HepG2 (cell line): Measurements from ENCODE around the gene CACNA1G. TPM values are rescaled to one million over a fixed set of nuclear protein-coding genes. Genes with fewer than 3 reads are reported as not detected.

Experiments
- ATAC-seq: fragments of 200-7000 bp; cut with Tn5 transposase; 3 replicates; pipeline ENCODE4 v1.9.1; 2020; ENCODE audit warnings: mild to moderate bottlenecking, moderate library complexity
- BruUV-seq: library from RNA; stranded (reverse); fragments of 400-500 nt; replicated peaks from 2 replicates; lab custom pipeline; 2021; lab: Mats Ljungman, UMichigan
- CTCF ChIA-PET: fragments of 300-600 bp; formaldehyde crosslinking; extraction: SDS; loops from one replicate; lab custom pipeline; 2021; ENCODE audit warnings: low total read pairs, inconsistent platforms, low intra/inter-chr PET ratio; lab: Yijun Ruan, JAX
- POLR2A ChIA-PET: fragments of 350-600 bp; sonication (Branson Sonifier 250); formaldehyde crosslinking; loops from one replicate; lab custom pipeline; 2020; ENCODE audit warnings: antibody characterized with exemption, inconsistent platforms; lab: Yijun Ruan, JAX
- DNase-seq: peaks from one replicate; pipeline ENCODE4 v3.0.0-alpha.2; 2015; ENCODE audit warnings: low spot score
- FAIRE-seq: peaks from 3 replicates; lab custom pipeline; 2011; peaks lifted over from hg19 to GRCh38; lab: Jason Lieb, UNC
- H2AFZ ChIP-seq: one replicate; pipeline ENCODE4 v1.6.1; 2011; ENCODE audit warnings: low read length, inconsistent platforms
- H3K27ac ChIP-seq: fragments of 300-600 bp; 3 replicates; pipeline ENCODE4 v1.8.0; 2011; ENCODE audit warnings: mixed run types, mild to moderate bottlenecking, mixed read lengths, low read length, inconsistent platforms; ENCODE audit not compliant: insufficient read depth; ENCODE audit errors: extremely low read length
- H3K27me3 ChIP-seq, 2 experiments: fragments of 200-600 bp in 1 of 2; 2 replicates in 1 of 2; 3 replicates in 1 of 2; pipeline versions ENCODE4 v1.6.0 to v1.8.0; 2011; ENCODE audit warnings: low read length in 2 of 2, mild to moderate bottlenecking in 2 of 2, moderate library complexity in 2 of 2, inconsistent platforms in 1 of 2; ENCODE audit not compliant: insufficient read depth in 2 of 2, control insufficient read depth in 1 of 2
- H3K36me3 ChIP-seq, 2 experiments: fragments of 200-600 bp in 1 of 2; replicated peaks in 1 of 2; 2 replicates in 1 of 2; 3 replicates in 1 of 2; pipeline versions ENCODE4 v1.5.1 to v1.8.0; 2011; ENCODE audit warnings: low read length in 2 of 2, inconsistent platforms in 1 of 2; ENCODE audit not compliant: insufficient read depth in 2 of 2, control insufficient read depth in 1 of 2
- H3K4me1 ChIP-seq: 2 replicates; pipeline ENCODE4 v1.5.1; 2012; ENCODE audit warnings: low read length, inconsistent platforms; ENCODE audit not compliant: insufficient read depth
- H3K4me2 ChIP-seq: 2 replicates; pipeline ENCODE4 v1.6.0; 2011; ENCODE audit warnings: low read depth, low read length, inconsistent platforms
- H3K4me3 ChIP-seq, 3 experiments: fragments of 200-600 bp in 1 of 3; sonication (generic), shearing (Covaris generic) in 1 of 3; replicated peaks in 1 of 3; 2 replicates each; pipeline ENCODE4 v1.5.1; 2011 to 2016; ENCODE audit warnings: low read length in 3 of 3, inconsistent platforms in 2 of 3, low read depth in 2 of 3, mild to moderate bottlenecking in 2 of 3, control low read depth in 1 of 3, mixed read lengths in 1 of 3; ENCODE audit not compliant: insufficient read depth in 1 of 3
- H3K79me2 ChIP-seq: one replicate; pipeline ENCODE4 v1.6.1; 2011; ENCODE audit warnings: low read length, inconsistent platforms; ENCODE audit not compliant: insufficient read depth
- H3K9ac ChIP-seq: 2 replicates; pipeline ENCODE4 v1.6.0; 2011; ENCODE audit warnings: mild to moderate bottlenecking, low read depth, low read length, inconsistent platforms; ENCODE audit not compliant: insufficient read depth
- H3K9me3 ChIP-seq: 2 replicates; pipeline ENCODE4 v1.5.1; 2012; ENCODE audit warnings: mild to moderate bottlenecking, low read length
- H4K20me1 ChIP-seq: 2 replicates; pipeline ENCODE4 v1.6.0; 2011; ENCODE audit warnings: inconsistent platforms, mild to moderate bottlenecking, low read length, moderate library complexity; ENCODE audit not compliant: insufficient read depth
- CTCF ChIP-seq: sonication (generic); formaldehyde crosslinking; IDR thresholded peaks from 2 replicates; pipeline ENCODE4 v1.5.0; 2020; ENCODE audit warnings: mild to moderate bottlenecking, missing genetic modification reagents, moderate library complexity
- DR1 ChIP-seq: sonication (generic); formaldehyde crosslinking; IDR thresholded peaks from 2 replicates; pipeline ENCODE4 v1.8.0; 2021; ENCODE audit warnings: mild to moderate bottlenecking, missing genetic modification reagents, inconsistent platforms
- EED ChIP-seq: sonication (generic); formaldehyde crosslinking; IDR thresholded peaks from 2 replicates; pipeline ENCODE4 v1.5.0; 2020; ENCODE audit warnings: mild to moderate bottlenecking, missing genetic modification reagents
- ERF ChIP-seq: IDR thresholded peaks from 2 replicates; pipeline ENCODE4 v1.6.1; 2018; ENCODE audit warnings: missing biosample characterization, missing genetic modification reagents
- HOXA7 ChIP-seq: sonication (generic); formaldehyde crosslinking; IDR thresholded peaks from 2 replicates; pipeline ENCODE4 v1.8.1; 2022; ENCODE audit warnings: mild to moderate bottlenecking, missing genetic modification reagents, moderate library complexity
- REL ChIP-seq: sonication (generic); formaldehyde crosslinking; conservative IDR thresholded peaks from 2 replicates; pipeline ENCODE4 v1.8.0; 2022; ENCODE audit warnings: mild to moderate bottlenecking, missing genetic modification reagents, moderate library complexity
- SALL1 ChIP-seq: sonication (generic); formaldehyde crosslinking; IDR thresholded peaks from 2 replicates; pipeline ENCODE4 v1.8.0; 2022; ENCODE audit warnings: mild to moderate bottlenecking, missing genetic modification reagents
- SRSF1 ChIP-seq: fragments of 200-400 bp; formaldehyde crosslinking; optimal IDR thresholded peaks from 2 replicates; pipeline ENCODE3; 2017; ENCODE audit warnings: mild to moderate bottlenecking, low read depth, low read length, moderate library complexity
- STAG1 ChIP-seq: sonication (generic); formaldehyde crosslinking; IDR thresholded peaks from 2 replicates; pipeline ENCODE4 v1.4.0; 2020; ENCODE audit warnings: missing genetic modification reagents
- ZBTB44 ChIP-seq: sonication (generic); formaldehyde crosslinking; IDR thresholded peaks from 2 replicates; pipeline ENCODE4 v1.4.0; 2020; ENCODE audit warnings: missing genetic modification reagents
- ZFP91 ChIP-seq: sonication (generic); formaldehyde crosslinking; IDR thresholded peaks from 2 replicates; pipeline ENCODE4 v1.9.0; 2022; ENCODE audit warnings: missing genetic modification reagents, mild to moderate bottlenecking, borderline replicate concordance
- ZNF296 ChIP-seq: sonication (generic); formaldehyde crosslinking; conservative IDR thresholded peaks from 2 replicates; pipeline ENCODE4 v1.5.0; 2020; ENCODE audit warnings: mild to moderate bottlenecking, missing genetic modification reagents
- ZNF572 ChIP-seq: sonication (generic); formaldehyde crosslinking; IDR thresholded peaks from 2 replicates; pipeline ENCODE4 v1.5.1; 2020; ENCODE audit warnings: mild to moderate bottlenecking, missing genetic modification reagents
- ZNF687 ChIP-seq: sonication (generic); formaldehyde crosslinking; IDR thresholded peaks from 2 replicates; pipeline ENCODE4 v1.5.1; 2020; ENCODE audit warnings: mild to moderate bottlenecking, missing genetic modification reagents, moderate library complexity
- ZNF776 ChIP-seq: sonication (generic); formaldehyde crosslinking; IDR thresholded peaks from 2 replicates; pipeline ENCODE4 v1.4.0; 2020; ENCODE audit warnings: mild to moderate bottlenecking, missing genetic modification reagents
- WGBS: methylation state at CpG from one replicate; pipeline ENCODE4 v1.1.6; 2017; ENCODE audit warnings: low lambda C conversion rate; 5-methylcytosine and 5-hydroxymethylcytosine counted together
- in situ Hi-C: cut with HindIII; loops from 2 replicates; pipeline ENCODE4 v1.10.0; 2017; ENCODE audit warnings: low pct_unique_long_range_greater_than_20kb; ENCODE audit not compliant: extremely low pct_ligation_motif_present
- intact Hi-C: fragments of 100-400 bp; cut with micrococcal nuclease; formaldehyde crosslinking; loops from one replicate; pipeline ENCODE4 v1.10.0; 2022; ENCODE audit not compliant: unreplicated experiment
- polyA plus RNA-seq, 8 experiments: library from polyadenylated mRNA; depleted of rRNA in 3 of 8; stranded (reverse) in 7 of 8; unstranded in 1 of 8; fragments of >200 nt; fragmentation: Illumina TruSeq in 4 of 8; extraction: Trizol in 4 of 8; gene quantifications; 2 replicates each; pipeline versions ENCODE4 v1.2.1 to v1.2.3, GENCODE V29; 2011 to 2016; ENCODE audit warnings: low read depth in 4 of 8, missing spikeins in 1 of 8, mixed read lengths in 1 of 8; ENCODE audit not compliant: insufficient read depth in 1 of 8
- total RNA-seq, 5 experiments: library from RNA; depleted of rRNA; stranded (reverse); fragments of >200 nt; fragmentation: Illumina TruSeq; extraction: Trizol; gene quantifications; 2 replicates each; pipeline ENCODE4 v1.2.3, GENCODE V29; 2016; ENCODE audit warnings: low read depth in 1 of 5

Gene CACNA1G
- total and polyA plus RNA-seq, 2 of the 13 experiments (the other 11 are each of a cell fraction or from before 2014, with no cell fraction given): 0.02 TPM; not detected in 1

GRCh38 chr17:50620858-50621257, 60.3 kb downstream of the CACNA1G start:
- Histone ChIP-seq H3K9ac (no peak overlapping the region), H2AFZ (no peak overlapping the region), H3K4me3 (no peak overlapping the region), H3K9me3 (no peaks in the 10 kb centered on the region), H3K27ac (no peak overlapping the region), H4K20me1 (no peaks in the 10 kb centered on the region), H3K27me3 (peaks cover 21 to 83% of the 10 kb centered on the region in 2 experiments; a peak in 4 of 5 replicates), H3K79me2 (no peaks in the 10 kb centered on the region), H3K36me3 (no peaks in the 10 kb centered on the region), H3K4me1 (peaks cover 21% of the 10 kb centered on the region), H3K4me2 (no peak overlapping the region; the same call in 1 of the 2 replicates)
- CTCF ChIA-PET: no interaction called here
- DNase-seq (no peak), FAIRE-seq (no peak), ATAC-seq (peak; percentile 48)
- POLR2A ChIA-PET: no interaction called here
- in situ Hi-C loops: no loop called here
- TF ChIP-seq HOXA7 (CRISPR knock-in tag): no peak
- TF ChIP-seq ZNF572: no peak
- TF ChIP-seq DR1: no peak
- TF ChIP-seq EED (CRISPR knock-in tag): peak; percentile 52; the same call in 1 of the 2 replicates
- no peak for TF ChIP-seq ERF (CRISPR knock-in tag)
- 0 out of 2 replicates have a peak, but pooled peaks have one; percentile 18 for TF ChIP-seq SALL1 (CRISPR knock-in tag)
- TF ChIP-seq STAG1 (CRISPR knock-in tag): 0 out of 2 replicates have a peak, but pooled peaks have one; percentile 28
- TF ChIP-seq ZNF296: no peak
- TF ChIP-seq SRSF1: peak; percentile 44
- 0 out of 2 replicates have a peak, but pooled peaks have one; percentile 11 for TF ChIP-seq ZNF687 (CRISPR knock-in tag)
- TF ChIP-seq ZFP91 (CRISPR knock-in tag): peak; percentile 17; the same call in 1 of the 2 replicates
- peak; percentile 65 for TF ChIP-seq CTCF
- TF ChIP-seq ZNF776 (CRISPR knock-in tag): no peak
- no peak for TF ChIP-seq REL (CRISPR knock-in tag)
- TF ChIP-seq ZBTB44 (CRISPR knock-in tag): no peak
- no TSS peak for BruUV-seq
- 31% methylated on average over 13 of the region's 17 CpGs for WGBS
- intact Hi-C loops: no loop called here
